Measurements from ENCODE around the gene RGS11.
"Not testable (repeated sequence)": the region's sequence is repeated elsewhere in the genome, so short reads cannot be mapped to it uniquely, and the experiment has no call there.

The RGS11 gene

GRCh38 chr16:259814-260253 is 15.9 kb downstream of the RGS11 start:
- no peak for TF ChIP-seq CTCF (IDR thresholded peaks at IDR 0.05; ENCODE audit: borderline replicate concordance, control extremely low read depth, extremely low read depth, insufficient read depth, missing control alignments)
- in situ Hi-C loops (cut with MboI; ENCODE audit: low sequenced_read_pairs, unreplicated experiment): no loop called here
- no peak for DNase-seq (ENCODE audit: low spot score)

GRCh38 chr16:259226-259625 is 16.5 kb downstream of the RGS11 start:
- in situ Hi-C loops (cut with MboI; ENCODE audit: low sequenced_read_pairs, unreplicated experiment): no loop called here
- TF ChIP-seq CTCF (IDR thresholded peaks at IDR 0.05; ENCODE audit: borderline replicate concordance, control extremely low read depth, extremely low read depth, insufficient read depth, missing control alignments): no peak
- no peak for DNase-seq (ENCODE audit: low spot score)

GRCh38 chr16:258091-258490 is 17.7 kb downstream of the RGS11 start:
- in situ Hi-C loops (cut with MboI; ENCODE audit: low sequenced_read_pairs, unreplicated experiment); DNase-seq (ENCODE audit: low spot score): not testable (repeated sequence)

GRCh38 chr16:255183-255582 is 20.6 kb downstream of the RGS11 start:
- DNase-seq (ENCODE audit: low spot score): no peak
- no peak for TF ChIP-seq CTCF (IDR thresholded peaks at IDR 0.05; ENCODE audit: borderline replicate concordance, control extremely low read depth, extremely low read depth, insufficient read depth, missing control alignments)
- in situ Hi-C loops (cut with MboI; ENCODE audit: low sequenced_read_pairs, unreplicated experiment): no loop called here

GRCh38 chr16:254461-254860 is 21.3 kb downstream of the RGS11 start:
- TF ChIP-seq CTCF (IDR thresholded peaks at IDR 0.05; ENCODE audit: borderline replicate concordance, control extremely low read depth, extremely low read depth, insufficient read depth, missing control alignments): no peak
- in situ Hi-C loops (cut with MboI; ENCODE audit: low sequenced_read_pairs, unreplicated experiment): no loop called here
- DNase-seq (ENCODE audit: low spot score): no peak

- TF ChIP-seq CTCF (IDR thresholded peaks at IDR 0.05; ENCODE audit: borderline replicate concordance, control extremely low read depth, extremely low read depth, insufficient read depth, missing control alignments): no peak
- in situ Hi-C loops (cut with MboI; ENCODE audit: low sequenced_read_pairs, unreplicated experiment): no loop called here
- no peak for DNase-seq (ENCODE audit: low spot score)
Measured at GRCh38 chr16:253833-254232, 21.9 kb downstream of the RGS11 start.

GRCh38 chr16:252366-253337 is 23.1 kb downstream of the RGS11 start:
- in situ Hi-C loops (cut with MboI; ENCODE audit: low sequenced_read_pairs, unreplicated experiment): no loop called here
- DNase-seq (ENCODE audit: low spot score): peak; percentile 82
- TF ChIP-seq CTCF (IDR thresholded peaks at IDR 0.05; ENCODE audit: borderline replicate concordance, control extremely low read depth, extremely low read depth, insufficient read depth, missing control alignments): no peak
